Prostate gland (tissue), 2 donors: Measurements from ENCODE around the gene CHTOP.

Experiments used
- POLR2AphosphoS5 ChIP-seq: sonication (generic); formaldehyde crosslinking; IDR thresholded peaks from one replicate; pipeline ENCODE4 v1.6.1; 2017; ENCODE audit warnings: antibody characterized with exemption
- TF ChIP-seq, protein P1 (sequence below), 4 experiments: fragments of 200-600 bp in 2 of 4; fragments of 450-650 bp in 2 of 4; sonication (generic) in 2 of 4; IDR thresholded peaks; 1 replicate in 3 of 4; 2 replicates in 1 of 4; pipeline ENCODE4 v1.5.1; 2016 to 2019; ENCODE audit warnings: antibody characterized with exemption in 4 of 4, mild to moderate bottlenecking in 2 of 4, moderate library complexity in 2 of 4

DNA sequence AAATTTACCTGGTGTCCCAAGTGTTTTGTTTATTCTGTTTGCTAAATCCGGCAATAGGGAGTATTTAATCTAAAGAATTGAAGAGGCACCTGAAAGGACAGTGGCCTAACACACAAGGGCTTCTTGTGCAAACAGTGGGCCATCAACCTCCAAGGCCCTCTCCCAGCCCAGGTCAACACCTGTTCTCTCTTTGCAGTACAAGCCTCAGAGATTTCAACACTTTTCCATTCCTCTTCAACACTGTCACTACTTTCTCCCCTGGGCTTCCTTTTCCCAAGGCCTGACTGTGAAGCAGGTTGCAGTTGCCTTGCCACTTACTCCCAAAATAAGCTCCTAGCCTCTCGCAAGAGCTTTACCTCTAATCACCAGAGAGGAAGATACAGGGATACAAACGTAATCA, 21.5 kb downstream of the CHTOP start:
- TF ChIP-seq, protein P1, sequence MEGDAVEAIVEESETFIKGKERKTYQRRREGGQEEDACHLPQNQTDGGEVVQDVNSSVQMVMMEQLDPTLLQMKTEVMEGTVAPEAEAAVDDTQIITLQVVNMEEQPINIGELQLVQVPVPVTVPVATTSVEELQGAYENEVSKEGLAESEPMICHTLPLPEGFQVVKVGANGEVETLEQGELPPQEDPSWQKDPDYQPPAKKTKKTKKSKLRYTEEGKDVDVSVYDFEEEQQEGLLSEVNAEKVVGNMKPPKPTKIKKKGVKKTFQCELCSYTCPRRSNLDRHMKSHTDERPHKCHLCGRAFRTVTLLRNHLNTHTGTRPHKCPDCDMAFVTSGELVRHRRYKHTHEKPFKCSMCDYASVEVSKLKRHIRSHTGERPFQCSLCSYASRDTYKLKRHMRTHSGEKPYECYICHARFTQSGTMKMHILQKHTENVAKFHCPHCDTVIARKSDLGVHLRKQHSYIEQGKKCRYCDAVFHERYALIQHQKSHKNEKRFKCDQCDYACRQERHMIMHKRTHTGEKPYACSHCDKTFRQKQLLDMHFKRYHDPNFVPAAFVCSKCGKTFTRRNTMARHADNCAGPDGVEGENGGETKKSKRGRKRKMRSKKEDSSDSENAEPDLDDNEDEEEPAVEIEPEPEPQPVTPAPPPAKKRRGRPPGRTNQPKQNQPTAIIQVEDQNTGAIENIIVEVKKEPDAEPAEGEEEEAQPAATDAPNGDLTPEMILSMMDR (IDR thresholded peaks at IDR 0.05), result no peak
- no peak for TF ChIP-seq POLR2AphosphoS5
